Endodermal cell (in vitro differentiated cells): Measurements from ENCODE around the gene LRRC58. TPM values are rescaled to one million over a fixed set of nuclear protein-coding genes. Genes with fewer than 3 reads are reported as not detected.

Source experiments
- DNase-seq: peaks from one replicate; pipeline ENCODE4 v3.0.0-alpha.2; 2017
- H3K27ac ChIP-seq: 2 replicates; pipeline ENCODE4 v1.5.1; 2013; ENCODE audit warnings: mild to moderate bottlenecking, low read depth, low read length, moderate library complexity
- H3K27me3 ChIP-seq: 2 replicates; pipeline ENCODE4 v1.6.1; 2013; ENCODE audit warnings: mild to moderate bottlenecking, low read length, moderate library complexity; ENCODE audit not compliant: insufficient read depth, control insufficient read depth, poor library complexity, severe bottlenecking
- H3K36me3 ChIP-seq: 2 replicates; pipeline ENCODE4 v1.7.0; 2013; ENCODE audit warnings: mild to moderate bottlenecking, low read length, moderate library complexity; ENCODE audit not compliant: control insufficient read depth, insufficient read depth
- H3K4me1 ChIP-seq: one replicate; pipeline ENCODE4 v1.7.0; 2013; ENCODE audit warnings: low read length; ENCODE audit not compliant: control insufficient read depth, insufficient read depth
- H3K4me3 ChIP-seq: 2 replicates; pipeline ENCODE4 v1.5.1; 2013; ENCODE audit warnings: mild to moderate bottlenecking, low read length, moderate library complexity
- H3K9ac ChIP-seq: 2 replicates; pipeline ENCODE4 v1.6.1; 2013; ENCODE audit warnings: mild to moderate bottlenecking, low read length, moderate library complexity; ENCODE audit not compliant: poor library complexity, severe bottlenecking; ENCODE audit errors: extremely low read depth
- H3K9me3 ChIP-seq: 2 replicates; pipeline ENCODE4 v1.6.1; 2013; ENCODE audit warnings: mild to moderate bottlenecking, low read length, moderate library complexity; ENCODE audit not compliant: control insufficient read depth
- H3K27ac Mint-ChIP-seq: 2 replicates; pipeline ENCODE4 v1.8.0; 2020; ENCODE audit warnings: mixed read lengths
- H3K27me3 Mint-ChIP-seq: 2 replicates; pipeline ENCODE4 v1.8.0; 2021; ENCODE audit warnings: mild to moderate bottlenecking, mixed read lengths; ENCODE audit not compliant: insufficient read depth
- H3K36me3 Mint-ChIP-seq: 2 replicates; pipeline ENCODE4 v1.8.0; 2020; ENCODE audit warnings: low read depth, mixed read lengths
- H3K4me1 Mint-ChIP-seq: 2 replicates; pipeline ENCODE4 v1.8.0; 2020; ENCODE audit warnings: mixed read lengths
- H3K4me3 Mint-ChIP-seq: 2 replicates; pipeline ENCODE4 v1.8.0; 2020; ENCODE audit warnings: mild to moderate bottlenecking, moderate library complexity, mixed read lengths
- H3K9me3 Mint-ChIP-seq: 2 replicates; pipeline ENCODE4 v1.8.0; 2020; ENCODE audit warnings: mild to moderate bottlenecking, mixed read lengths
- WGBS, 2 experiments: methylation state at CpG; one replicate each; pipeline versions ENCODE4 v1.1.5 to v1.1.7; 2013; ENCODE audit warnings: missing lambda C conversion rate in 2 of 2, mixed read lengths in 1 of 2; ENCODE audit not compliant: insufficient coverage in 1 of 2, insufficient read length in 1 of 2; 5-methylcytosine and 5-hydroxymethylcytosine counted together
- total RNA-seq, 2 donors: library from RNA; stranded (reverse); fragmentation: NEBNext Ultra II Directional in 1 of 2; extraction: Animal tissue kit (Norgen Biotek cat#: 25700) in 1 of 2; gene quantifications; 2 replicates in 1 of 2; 3 replicates in 1 of 2; pipeline ENCODE4 v1.2.1, GENCODE V29; 2021
- TF ChIP-seq, protein P1 (sequence below): fragments of 200-600 bp; sonication (generic); conservative IDR thresholded peaks from 2 replicates; pipeline ENCODE4 v1.5.0; 2021; ENCODE audit warnings: antibody characterized with exemption, mild to moderate bottlenecking

The LRRC58 gene
- total RNA-seq, 2 donors from 2014 or later: 16.0 to 20.5 TPM

DNA sequence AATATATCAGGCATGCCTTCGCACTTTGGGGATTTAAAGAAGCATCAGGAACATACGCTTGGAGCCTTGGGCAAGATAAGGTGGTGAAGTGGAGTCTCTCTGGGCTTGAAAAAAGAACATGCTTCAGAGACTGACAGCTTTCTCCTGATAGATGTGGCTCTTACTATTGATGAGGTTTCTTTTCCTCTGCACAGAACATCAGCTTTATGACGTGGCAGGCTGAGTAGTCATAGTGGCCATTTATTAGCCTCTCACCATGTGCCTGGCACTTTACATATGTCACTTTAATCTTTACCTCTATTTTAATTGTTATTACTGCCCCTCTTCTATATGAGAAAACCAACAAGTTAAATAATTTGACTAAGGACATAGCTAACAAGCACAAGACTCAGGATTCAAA, 19.0 kb upstream of the LRRC58 start:
- H3K4me3 ChIP-seq: no peak overlapping the region
- H3K27ac Mint-ChIP-seq: no peak overlapping the region
- H3K36me3 Mint-ChIP-seq: no peaks in the 10 kb centered on the region
- H3K4me3 Mint-ChIP-seq: no peak overlapping the region
- no peaks in the 10 kb centered on the region for H3K9me3 ChIP-seq
- H3K27me3 Mint-ChIP-seq: peaks cover 8% of the 10 kb centered on the region
- no peaks in the 10 kb centered on the region for H3K36me3 ChIP-seq
- 90 to 100% methylated on average over 1 to 3 of the region's 3 CpGs for WGBS, 2 experiments
- peaks cover 8% of the 10 kb centered on the region for H3K27me3 ChIP-seq
- TF ChIP-seq, protein P1, sequence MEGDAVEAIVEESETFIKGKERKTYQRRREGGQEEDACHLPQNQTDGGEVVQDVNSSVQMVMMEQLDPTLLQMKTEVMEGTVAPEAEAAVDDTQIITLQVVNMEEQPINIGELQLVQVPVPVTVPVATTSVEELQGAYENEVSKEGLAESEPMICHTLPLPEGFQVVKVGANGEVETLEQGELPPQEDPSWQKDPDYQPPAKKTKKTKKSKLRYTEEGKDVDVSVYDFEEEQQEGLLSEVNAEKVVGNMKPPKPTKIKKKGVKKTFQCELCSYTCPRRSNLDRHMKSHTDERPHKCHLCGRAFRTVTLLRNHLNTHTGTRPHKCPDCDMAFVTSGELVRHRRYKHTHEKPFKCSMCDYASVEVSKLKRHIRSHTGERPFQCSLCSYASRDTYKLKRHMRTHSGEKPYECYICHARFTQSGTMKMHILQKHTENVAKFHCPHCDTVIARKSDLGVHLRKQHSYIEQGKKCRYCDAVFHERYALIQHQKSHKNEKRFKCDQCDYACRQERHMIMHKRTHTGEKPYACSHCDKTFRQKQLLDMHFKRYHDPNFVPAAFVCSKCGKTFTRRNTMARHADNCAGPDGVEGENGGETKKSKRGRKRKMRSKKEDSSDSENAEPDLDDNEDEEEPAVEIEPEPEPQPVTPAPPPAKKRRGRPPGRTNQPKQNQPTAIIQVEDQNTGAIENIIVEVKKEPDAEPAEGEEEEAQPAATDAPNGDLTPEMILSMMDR: no peak
- no peaks in the 10 kb centered on the region for H3K9me3 Mint-ChIP-seq
- no peaks in the 10 kb centered on the region for H3K4me1 ChIP-seq
- DNase-seq: no peak
- H3K4me1 Mint-ChIP-seq: no peaks in the 10 kb centered on the region
- H3K9ac ChIP-seq: no peak overlapping the region
- no peak overlapping the region for H3K27ac ChIP-seq

DNA sequence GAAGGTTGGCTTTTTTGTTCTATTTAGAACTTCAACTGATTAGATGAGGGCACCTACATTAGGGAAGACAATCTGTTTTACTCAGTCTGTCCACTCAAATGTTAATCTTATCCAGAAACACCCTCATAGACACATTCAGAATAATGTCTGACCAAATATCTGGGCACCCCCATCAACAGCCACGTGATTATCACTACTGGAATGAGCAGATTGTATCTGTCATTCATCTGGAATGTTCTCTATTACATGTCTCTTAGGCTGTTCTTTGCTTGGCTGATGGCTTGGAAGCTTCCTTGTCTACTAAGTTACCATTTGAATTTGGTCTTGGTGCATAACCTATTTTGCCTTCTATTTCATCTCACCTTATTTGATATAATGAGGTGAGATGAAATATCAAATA, 15.7 kb upstream of the LRRC58 start:
- Histone ChIP-seq H3K9me3 (no peaks in the 10 kb centered on the region), H3K27ac (no peak overlapping the region), H3K27me3 (peaks cover 8% of the 10 kb centered on the region), H3K36me3 (no peaks in the 10 kb centered on the region), H3K9ac (no peak overlapping the region), H3K4me1 (no peaks in the 10 kb centered on the region), H3K4me3 (no peak overlapping the region)
- no peak overlapping the region for H3K27ac Mint-ChIP-seq
- peaks cover 3% of the 10 kb centered on the region for H3K27me3 Mint-ChIP-seq
- TF ChIP-seq, protein P1: no peak
- H3K9me3 Mint-ChIP-seq: no peaks in the 10 kb centered on the region
- no peak for DNase-seq
- H3K36me3 Mint-ChIP-seq: no peaks in the 10 kb centered on the region
- 41 to 50% methylated on average over 1 of the region's 1 CpG for WGBS, 2 experiments
- H3K4me3 Mint-ChIP-seq: no peak overlapping the region
- no peaks in the 10 kb centered on the region for H3K4me1 Mint-ChIP-seq

DNA sequence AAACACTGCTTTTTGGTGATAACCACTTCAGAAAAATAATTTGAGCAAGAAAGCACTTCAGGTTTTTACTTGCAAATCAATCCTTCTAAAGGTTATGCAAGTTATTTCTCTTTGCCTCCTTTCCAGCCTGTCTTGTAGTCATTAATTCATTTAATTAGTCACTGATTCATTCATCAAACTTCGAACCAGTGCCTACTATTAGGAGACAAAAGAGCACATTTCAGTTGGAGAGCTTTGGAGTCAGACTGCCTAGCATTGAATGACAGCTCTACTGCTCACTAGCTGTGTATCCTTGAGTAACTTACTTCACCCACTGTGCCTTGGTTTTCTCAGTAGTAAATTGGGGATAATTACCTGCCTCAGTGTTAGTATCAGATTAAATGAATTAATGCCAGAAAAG, 14.9 kb upstream of the LRRC58 start:
- H3K4me1 Mint-ChIP-seq: no peaks in the 10 kb centered on the region
- no peak overlapping the region for H3K4me3 ChIP-seq
- no peak overlapping the region for H3K27ac ChIP-seq
- 86 to 100% methylated on average over 1 of the region's 1 CpG for WGBS, 2 experiments
- no peaks in the 10 kb centered on the region for H3K4me1 ChIP-seq
- no peaks in the 10 kb centered on the region for H3K9me3 Mint-ChIP-seq
- H3K9me3 ChIP-seq: no peaks in the 10 kb centered on the region
- peaks cover 3% of the 10 kb centered on the region for H3K27me3 Mint-ChIP-seq
- H3K27ac Mint-ChIP-seq: no peak overlapping the region
- H3K36me3 Mint-ChIP-seq: no peaks in the 10 kb centered on the region
- peaks cover 8% of the 10 kb centered on the region for H3K27me3 ChIP-seq
- H3K4me3 Mint-ChIP-seq: no peak overlapping the region
- no peaks in the 10 kb centered on the region for H3K36me3 ChIP-seq
- TF ChIP-seq, protein P1: no peak
- H3K9ac ChIP-seq: no peak overlapping the region
- DNase-seq: no peak
